IPS-15b (cell line): ENCODE measurements around the gene CFD.
"Not testable (repeated sequence)": the region's sequence is repeated elsewhere in the genome, so short reads cannot be mapped to it uniquely, and the experiment has no call there.

Experiments used
- H3K27me3 ChIP-seq: one replicate; pipeline ENCODE4 v1.6.1; 2013; ENCODE audit warnings: low read length; ENCODE audit not compliant: control insufficient read depth, insufficient read depth
- H3K36me3 ChIP-seq: one replicate; pipeline ENCODE4 v1.6.1; 2013; ENCODE audit warnings: low read length; ENCODE audit not compliant: control insufficient read depth, insufficient read depth
- H3K4me1 ChIP-seq: one replicate; pipeline ENCODE4 v1.6.1; 2013; ENCODE audit warnings: mild to moderate bottlenecking, low read length; ENCODE audit not compliant: control insufficient read depth, insufficient read depth
- H3K4me3 ChIP-seq: one replicate; pipeline ENCODE4 v1.5.1; 2013; ENCODE audit warnings: low read depth, low read length
- H3K9ac ChIP-seq: one replicate; pipeline ENCODE4 v1.6.1; 2013; ENCODE audit warnings: low read depth, mild to moderate bottlenecking, low read length
- H3K9me3 ChIP-seq: one replicate; pipeline ENCODE4 v1.6.1; 2013; ENCODE audit warnings: mild to moderate bottlenecking, low read length; ENCODE audit not compliant: control insufficient read depth, insufficient read depth

Gene CFD

DNA sequence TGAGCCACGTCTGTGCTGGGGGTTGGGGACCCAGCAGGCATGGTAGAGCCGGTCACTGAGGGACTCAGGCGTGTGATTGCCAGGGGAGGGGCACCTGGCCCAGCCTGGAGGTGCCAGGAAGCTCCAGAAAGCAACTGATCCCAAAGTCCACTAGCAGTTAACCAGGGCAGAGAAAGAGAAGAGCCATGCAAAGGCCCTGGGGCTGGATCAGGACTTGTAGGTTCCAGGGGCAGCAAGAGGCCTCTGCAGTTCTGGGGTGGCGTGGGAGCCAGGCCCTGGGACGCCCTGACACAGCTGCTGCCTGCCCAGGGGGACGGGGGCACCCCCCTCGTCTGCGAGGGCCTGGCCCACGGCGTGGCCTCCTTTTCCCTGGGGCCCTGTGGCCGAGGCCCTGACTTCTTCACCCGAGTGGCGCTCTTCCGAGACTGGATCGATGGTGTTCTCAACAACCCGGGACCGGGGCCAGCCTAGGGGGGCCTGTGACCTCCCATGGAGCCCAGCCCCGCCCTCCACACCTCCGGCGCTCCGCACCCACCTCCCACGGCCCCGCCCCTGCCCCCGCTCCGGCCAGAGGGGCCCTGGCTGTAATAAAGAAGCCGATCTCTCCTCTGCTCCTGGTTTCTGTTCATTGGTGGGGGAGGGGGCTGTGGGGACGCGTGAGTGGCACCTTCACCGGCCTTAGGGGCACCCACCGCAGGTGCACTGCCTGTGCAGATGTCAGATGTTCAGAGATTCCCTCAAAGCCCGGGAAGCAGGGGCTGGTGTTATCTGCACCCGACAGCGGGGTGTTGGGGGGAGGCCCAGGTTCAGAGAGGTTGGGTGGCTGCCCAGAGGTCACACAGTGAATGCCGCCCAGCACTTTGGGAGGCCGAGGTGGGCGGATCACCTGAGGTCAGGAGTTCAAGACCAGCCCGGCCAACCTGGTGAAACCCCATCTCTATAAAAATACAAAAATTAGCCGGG is 27.8 kb upstream of the CFD start:
- no peaks in the 10 kb centered on the region for H3K27me3 ChIP-seq
- H3K9ac ChIP-seq = no peak overlapping the region
- H3K9me3 ChIP-seq = no peaks in the 10 kb centered on the region
- H3K4me3 ChIP-seq = no peak overlapping the region
- H3K4me1 ChIP-seq = no peaks in the 10 kb centered on the region
- H3K36me3 ChIP-seq = no peaks in the 10 kb centered on the region

GRCh38 chr19:834216-834615 is 25.2 kb upstream of the CFD start:
- no peaks in the 10 kb centered on the region for H3K4me1 ChIP-seq
- H3K36me3 ChIP-seq = no peaks in the 10 kb centered on the region
- H3K27me3 ChIP-seq = no peaks in the 10 kb centered on the region
- no peaks in the 10 kb centered on the region for H3K9me3 ChIP-seq
- no peak overlapping the region for H3K4me3 ChIP-seq
- H3K9ac ChIP-seq = no peak overlapping the region

GRCh38 chr19:835210-835810 is 24.2 kb upstream of the CFD start:
- Histone ChIP-seq H3K9ac (no peak overlapping the region), H3K9me3 (no peaks in the 10 kb centered on the region), H3K27me3 (no peaks in the 10 kb centered on the region), H3K36me3 (no peaks in the 10 kb centered on the region), H3K4me1 (no peaks in the 10 kb centered on the region), H3K4me3 (no peak overlapping the region)

- Histone ChIP-seq H3K9ac (no peak within 1 kb of the TSS), H3K9me3 (no peaks in the 10 kb centered on the region), H3K4me3 (no peak within 1 kb of the TSS), H3K36me3 (no peaks in the 10 kb centered on the region), H3K27me3 (peaks cover 2% of the 10 kb centered on the region), H3K4me1 (no peaks in the 10 kb centered on the region)
Observed at GRCh38 chr19:840519-841206, 18.8 kb upstream of the CFD start, which contains the start of gene PRTN3. Gene PRTN3, plus strand, starts transcription at chr19:840999. Its CDS starts 10 bp downstream, at chr19:841009.

GRCh38 chr19:842802-843179 is 16.7 kb upstream of the CFD start:
- not testable (repeated sequence) for H3K27me3 ChIP-seq, H3K4me3 ChIP-seq, H3K4me1 ChIP-seq

GRCh38 chr19:843180-843835 is 16.2 kb upstream of the CFD start:
- Histone ChIP-seq H3K27me3 (peaks cover 2% of the 10 kb centered on the region), H3K36me3 (no peaks in the 10 kb centered on the region), H3K4me3 (peak overlapping the region; percentile 39), H3K9ac (no peak overlapping the region), H3K4me1 (no peaks in the 10 kb centered on the region), H3K9me3 (no peaks in the 10 kb centered on the region)

More at GRCh38 chr19:842802-843179, 16.7 kb upstream of the CFD start:
- not testable (repeated sequence) for H3K36me3 ChIP-seq, H3K9me3 ChIP-seq, H3K9ac ChIP-seq

DNA sequence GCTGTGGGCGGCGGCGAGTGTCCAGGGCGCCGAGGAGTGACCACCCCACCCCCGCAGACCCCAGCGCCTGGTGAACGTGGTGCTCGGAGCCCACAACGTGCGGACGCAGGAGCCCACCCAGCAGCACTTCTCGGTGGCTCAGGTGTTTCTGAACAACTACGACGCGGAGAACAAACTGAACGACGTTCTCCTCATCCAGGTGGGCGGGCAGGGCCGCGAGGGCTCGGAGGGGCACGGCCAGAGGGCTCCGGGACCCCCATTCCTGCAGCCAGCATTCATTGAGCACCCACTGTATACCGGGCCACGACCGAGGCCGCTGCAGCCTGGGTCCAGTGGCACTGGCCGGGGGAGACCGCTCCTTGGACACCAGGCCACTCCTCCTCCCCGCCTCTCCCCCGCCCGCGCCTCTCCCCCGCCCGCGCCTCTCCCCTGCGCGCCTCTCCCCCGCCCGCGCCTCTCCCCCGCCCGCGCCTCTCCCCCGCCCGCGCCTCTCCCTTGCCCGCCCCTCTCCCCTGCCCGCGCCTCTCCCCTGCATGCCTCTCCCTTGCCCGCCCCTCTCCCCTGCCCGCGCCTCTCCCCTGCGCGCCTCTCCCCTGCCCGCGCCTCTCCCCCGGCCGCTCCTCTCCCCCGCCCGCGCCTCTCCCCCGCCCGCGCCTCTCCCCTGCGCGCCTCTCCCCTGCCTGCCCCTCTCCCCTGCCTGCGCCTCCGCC is 15.5 kb upstream of the CFD start:
- no peaks in the 10 kb centered on the region for H3K4me1 ChIP-seq
- no peaks in the 10 kb centered on the region for H3K36me3 ChIP-seq
- peaks cover 2% of the 10 kb centered on the region for H3K27me3 ChIP-seq
- H3K9ac ChIP-seq = no peak overlapping the region
- H3K4me3 ChIP-seq = peak overlapping the region; percentile 39
- no peaks in the 10 kb centered on the region for H3K9me3 ChIP-seq

GRCh38 chr19:844546-844971 is 14.9 kb upstream of the CFD start:
- Histone ChIP-seq H3K4me3 (no peak overlapping the region), H3K9me3 (no peaks in the 10 kb centered on the region), H3K4me1 (no peaks in the 10 kb centered on the region), H3K9ac (no peak overlapping the region), H3K36me3 (no peaks in the 10 kb centered on the region), H3K27me3 (peaks cover 2% of the 10 kb centered on the region)

DNA sequence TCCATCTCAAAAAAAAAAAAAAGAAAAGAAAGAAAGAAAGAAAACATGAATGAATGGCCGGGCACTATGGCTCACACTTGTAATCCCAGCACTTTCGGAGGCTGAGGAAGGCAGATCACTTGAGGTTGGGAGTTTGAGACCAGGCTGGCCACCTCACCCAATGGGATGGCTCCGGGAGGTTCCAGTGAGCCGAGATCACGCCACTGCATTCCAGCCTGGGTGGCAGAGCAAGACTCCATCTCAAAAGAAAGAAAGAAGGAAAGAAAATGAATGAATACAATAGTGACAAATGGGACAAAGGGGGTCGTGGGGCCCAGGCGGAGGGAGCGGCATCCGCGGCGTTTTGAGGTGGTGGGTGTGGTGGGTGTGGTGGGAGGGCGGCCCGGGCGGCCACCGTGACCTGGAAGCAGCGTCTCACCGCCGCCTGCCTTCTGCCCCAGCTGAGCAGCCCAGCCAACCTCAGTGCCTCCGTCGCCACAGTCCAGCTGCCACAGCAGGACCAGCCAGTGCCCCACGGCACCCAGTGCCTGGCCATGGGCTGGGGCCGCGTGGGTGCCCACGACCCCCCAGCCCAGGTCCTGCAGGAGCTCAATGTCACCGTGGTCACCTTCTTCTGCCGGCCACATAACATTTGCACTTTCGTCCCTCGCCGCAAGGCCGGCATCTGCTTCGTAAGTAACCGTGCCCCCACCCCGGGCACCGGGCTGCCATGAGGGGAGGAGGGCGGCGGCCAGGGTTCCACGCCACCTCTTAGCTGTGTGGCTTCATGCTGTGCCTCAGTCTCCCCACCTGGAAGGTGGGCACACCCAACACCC is 13.6 kb upstream of the CFD start:
- peaks cover 2% of the 10 kb centered on the region for H3K27me3 ChIP-seq
- H3K9ac ChIP-seq = no peak overlapping the region
- H3K4me3 ChIP-seq = no peak overlapping the region

DNA sequence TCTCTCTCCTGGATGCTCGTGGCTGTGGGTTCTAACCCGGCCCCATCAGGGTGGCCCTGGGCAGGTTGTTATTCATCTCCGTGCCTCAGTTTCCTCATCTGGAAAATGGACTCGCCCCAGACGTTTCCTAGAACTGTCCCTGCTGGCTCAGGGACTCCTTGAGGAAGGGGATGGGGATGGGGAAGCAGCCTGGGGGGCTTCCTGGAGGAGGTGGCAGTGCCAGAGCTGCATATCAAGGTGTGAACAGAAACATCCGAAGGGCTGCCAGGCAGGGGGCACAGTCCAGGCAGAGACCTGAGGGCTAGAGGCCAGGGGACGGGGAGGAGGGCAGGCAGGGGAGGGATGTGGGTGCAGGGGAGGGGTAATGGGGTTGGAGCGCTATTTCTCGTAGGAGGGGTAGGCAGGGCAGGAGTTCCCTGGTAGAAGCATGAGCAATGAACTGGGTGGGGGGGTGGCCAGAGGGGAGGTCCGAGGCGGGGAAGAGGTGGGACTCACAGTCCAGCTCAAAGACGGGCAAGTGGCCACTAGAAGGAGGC is 11.0 kb upstream of the CFD start:
- Histone ChIP-seq H3K4me3 (no peak overlapping the region), H3K9me3 (no peaks in the 10 kb centered on the region), H3K9ac (no peak overlapping the region), H3K36me3 (no peaks in the 10 kb centered on the region), H3K4me1 (no peaks in the 10 kb centered on the region), H3K27me3 (no peaks in the 10 kb centered on the region)

More for the DNA sequence above, 13.6 kb upstream of the CFD start:
- Histone ChIP-seq H3K4me1 (no peaks in the 10 kb centered on the region), H3K9me3 (no peaks in the 10 kb centered on the region), H3K36me3 (no peaks in the 10 kb centered on the region)
